Kidney (tissue), 14 donors: ENCODE results near the gene PCAT7. TPM values are rescaled to one million over a fixed set of nuclear protein-coding genes. Genes with fewer than 3 reads are reported as not detected.

ENCODE experiments used
- DNase-seq, 5 donors: peaks; one replicate each; pipeline ENCODE4 v3.0.0-alpha.2; 2013 to 2020
- FAIRE-seq: peaks from 2 replicates; lab custom pipeline; 2012; peaks lifted over from hg19 to GRCh38; lab: Jason Lieb, UNC
- H3K27ac ChIP-seq, 2 donors: one replicate each; pipeline ENCODE4 v1.7.0; 2013; ENCODE audit warnings: low read depth in 2 of 2, low read length in 2 of 2, inconsistent platforms in 1 of 2
- H3K27me3 ChIP-seq: one replicate; pipeline ENCODE4 v1.7.1; 2013; ENCODE audit warnings: low read length, inconsistent platforms; ENCODE audit not compliant: control insufficient read depth, insufficient read depth
- H3K36me3 ChIP-seq, 3 donors: one replicate each; pipeline versions ENCODE4 v1.7.0 to v1.7.1; 2013; ENCODE audit warnings: low read length in 3 of 3, control low read depth in 1 of 3, inconsistent platforms in 1 of 3; ENCODE audit not compliant: insufficient read depth in 3 of 3, control insufficient read depth in 2 of 3
- H3K4me1 ChIP-seq, 3 donors: one replicate each; pipeline versions ENCODE4 v1.7.0 to v1.7.1; 2013; ENCODE audit warnings: low read length in 3 of 3, inconsistent platforms in 1 of 3, low read depth in 1 of 3; ENCODE audit not compliant: control insufficient read depth in 2 of 3, insufficient read depth in 2 of 3
- H3K4me3 ChIP-seq, 3 donors: one replicate each; pipeline versions ENCODE4 v1.7.0 to v1.8.1; 2013; ENCODE audit warnings: low read length in 3 of 3, control low read depth in 1 of 3, inconsistent platforms in 1 of 3
- H3K9ac ChIP-seq, 3 donors: one replicate each; pipeline versions ENCODE4 v1.7.0 to v1.7.1; 2013; ENCODE audit warnings: low read length in 3 of 3, control low read depth in 1 of 3, inconsistent platforms in 1 of 3
- H3K9me3 ChIP-seq, 3 donors: one replicate each; pipeline versions ENCODE4 v1.7.0 to v1.7.1; 2013; ENCODE audit warnings: low read length in 3 of 3, control low read depth in 1 of 3, inconsistent platforms in 1 of 3; ENCODE audit not compliant: control insufficient read depth in 2 of 3, insufficient read depth in 1 of 3
- intact Hi-C: fragments of 100-400 bp; cut with DNase I; formaldehyde crosslinking; loops from one replicate; pipeline ENCODE4 v1.11.1; 2022
- polyA plus RNA-seq: library from polyadenylated mRNA; stranded (reverse); fragments of 350-450 nt; fragmentation: Illumina TruSeq; extraction: RNeasy Lipid Tissue Mini Kit (QIAGEN cat#74804); gene quantifications from one replicate; pipeline ENCODE4 v1.2.3, GENCODE V29; 2014; ENCODE audit warnings: low read depth, low replicate concordance; ENCODE audit not compliant: insufficient read depth
- total RNA-seq: library from RNA; stranded (reverse); fragmentation: NEBNext Ultra II Directional; extraction: Animal tissue kit (Norgen Biotek cat#: 25700); gene quantifications from one replicate; pipeline ENCODE4 v1.2.1, GENCODE V29; 2021
- TF ChIP-seq, protein P1 (sequence below): IDR thresholded peaks from 3 replicates; pipeline ENCODE4 v1.5.1; 2012; ENCODE audit warnings: mild to moderate bottlenecking, moderate library complexity, borderline replicate concordance; ENCODE audit not compliant: insufficient read depth; ENCODE audit errors: extremely low read depth
- donor health status: control.
- donor health status: control.
- donor health status: control.
- donor health status: control.
- donor health status: control.
- donor health status: DM: yes; HTN: yes; CAD: no.
- donor health status: Normal renal cell carcinoma (clear cell type).

PCAT7 gene
- total and polyA plus RNA-seq, 2 donors from 2014 or later, result 0.28 to 1.5 TPM

DNA sequence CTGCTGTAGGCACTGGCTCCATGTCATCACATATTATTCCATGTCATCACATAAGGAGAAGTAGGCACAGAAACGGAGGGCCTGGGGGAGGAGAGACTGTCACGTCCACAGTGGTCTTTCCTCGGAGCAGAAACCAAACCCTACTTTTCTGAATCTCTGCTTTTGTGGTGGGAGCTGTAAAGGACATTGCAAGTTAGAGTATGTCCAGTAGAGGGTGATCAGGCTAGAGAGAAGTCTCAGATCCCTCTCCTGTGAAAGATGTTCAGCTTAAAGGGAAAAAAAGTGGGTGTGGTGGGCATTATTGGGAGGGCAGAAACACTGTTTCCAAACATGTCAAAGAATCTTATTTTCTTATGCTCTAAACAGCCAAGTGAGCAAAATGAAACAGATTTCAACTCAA, 58.1 kb downstream of the PCAT7 start:
- H3K27me3 ChIP-seq, result no peaks in the 10 kb centered on the region
- no peak overlapping the region for H3K4me3 ChIP-seq
- FAIRE-seq, result no peak
- TF ChIP-seq, protein P1, sequence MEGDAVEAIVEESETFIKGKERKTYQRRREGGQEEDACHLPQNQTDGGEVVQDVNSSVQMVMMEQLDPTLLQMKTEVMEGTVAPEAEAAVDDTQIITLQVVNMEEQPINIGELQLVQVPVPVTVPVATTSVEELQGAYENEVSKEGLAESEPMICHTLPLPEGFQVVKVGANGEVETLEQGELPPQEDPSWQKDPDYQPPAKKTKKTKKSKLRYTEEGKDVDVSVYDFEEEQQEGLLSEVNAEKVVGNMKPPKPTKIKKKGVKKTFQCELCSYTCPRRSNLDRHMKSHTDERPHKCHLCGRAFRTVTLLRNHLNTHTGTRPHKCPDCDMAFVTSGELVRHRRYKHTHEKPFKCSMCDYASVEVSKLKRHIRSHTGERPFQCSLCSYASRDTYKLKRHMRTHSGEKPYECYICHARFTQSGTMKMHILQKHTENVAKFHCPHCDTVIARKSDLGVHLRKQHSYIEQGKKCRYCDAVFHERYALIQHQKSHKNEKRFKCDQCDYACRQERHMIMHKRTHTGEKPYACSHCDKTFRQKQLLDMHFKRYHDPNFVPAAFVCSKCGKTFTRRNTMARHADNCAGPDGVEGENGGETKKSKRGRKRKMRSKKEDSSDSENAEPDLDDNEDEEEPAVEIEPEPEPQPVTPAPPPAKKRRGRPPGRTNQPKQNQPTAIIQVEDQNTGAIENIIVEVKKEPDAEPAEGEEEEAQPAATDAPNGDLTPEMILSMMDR, result no peak
- H3K27ac ChIP-seq, result no peak overlapping the region
- H3K9ac ChIP-seq, result no peak overlapping the region
- H3K9me3 ChIP-seq, result no peaks in the 10 kb centered on the region
- intact Hi-C loops, result no loop called here
- H3K36me3 ChIP-seq, result peaks cover 0 to 12% (median 4%) of the 10 kb centered on the region in 3 donors
- no peak for DNase-seq
- peaks cover 0 to 4% (median 0%) of the 10 kb centered on the region in 3 donors for H3K4me1 ChIP-seq

GRCh38 chr9:94619026-94619425, 64.1 kb downstream of the PCAT7 start:
- DNase-seq (no peak), FAIRE-seq (no peak)
- Histone ChIP-seq H3K9ac (no peak overlapping the region), H3K27ac (no peak overlapping the region), H3K9me3 (no peaks in the 10 kb centered on the region), H3K4me1 (no peaks in the 10 kb centered on the region), H3K4me3 (no peak overlapping the region), H3K27me3 (no peaks in the 10 kb centered on the region), H3K36me3 (peaks cover 0 to 14% (median 4%) of the 10 kb centered on the region in 3 donors)
- TF ChIP-seq, protein P1, result no peak
- intact Hi-C loops, result no loop called here

Other genes starting within 250 kb of the PCAT7 start
- gene NUTM2F, start 226.4 kb upstream of the PCAT7 start, total RNA-seq, result not detected
- gene NUTM2F, start 226.4 kb upstream of the PCAT7 start, polyA plus RNA-seq, result not detected
- gene FBP2, start 38.7 kb downstream of the PCAT7 start, total RNA-seq, result not detected
- gene FBP2, start 38.7 kb downstream of the PCAT7 start, polyA plus RNA-seq, result not detected
- gene FBP1, start 84.4 kb downstream of the PCAT7 start, total RNA-seq, result 27.3 TPM
- 266 TPM for gene FBP1, start 84.4 kb downstream of the PCAT7 start, polyA plus RNA-seq
- gene AOPEP, start 171.6 kb downstream of the PCAT7 start, total RNA-seq, result 119 TPM
- 52.2 TPM for gene AOPEP, start 171.6 kb downstream of the PCAT7 start, polyA plus RNA-seq